H54 (cell line): Measurements from ENCODE around the gene PGBD5.

Source experiments
- DNase-seq: peaks from one replicate; pipeline ENCODE4 v3.0.0; 2011; ENCODE audit warnings: low spot score, mixed read lengths; ENCODE audit not compliant: insufficient read length
- FAIRE-seq: peaks from 3 replicates; lab custom pipeline; 2011; peaks lifted over from hg19 to GRCh38; lab: Jason Lieb, UNC
- POLR2A ChIP-seq: IDR thresholded peaks from 2 replicates; pipeline ENCODE4 v1.6.1; 2011; ENCODE audit warnings: low read depth, mild to moderate bottlenecking, low read length

PGBD5 gene

DNA sequence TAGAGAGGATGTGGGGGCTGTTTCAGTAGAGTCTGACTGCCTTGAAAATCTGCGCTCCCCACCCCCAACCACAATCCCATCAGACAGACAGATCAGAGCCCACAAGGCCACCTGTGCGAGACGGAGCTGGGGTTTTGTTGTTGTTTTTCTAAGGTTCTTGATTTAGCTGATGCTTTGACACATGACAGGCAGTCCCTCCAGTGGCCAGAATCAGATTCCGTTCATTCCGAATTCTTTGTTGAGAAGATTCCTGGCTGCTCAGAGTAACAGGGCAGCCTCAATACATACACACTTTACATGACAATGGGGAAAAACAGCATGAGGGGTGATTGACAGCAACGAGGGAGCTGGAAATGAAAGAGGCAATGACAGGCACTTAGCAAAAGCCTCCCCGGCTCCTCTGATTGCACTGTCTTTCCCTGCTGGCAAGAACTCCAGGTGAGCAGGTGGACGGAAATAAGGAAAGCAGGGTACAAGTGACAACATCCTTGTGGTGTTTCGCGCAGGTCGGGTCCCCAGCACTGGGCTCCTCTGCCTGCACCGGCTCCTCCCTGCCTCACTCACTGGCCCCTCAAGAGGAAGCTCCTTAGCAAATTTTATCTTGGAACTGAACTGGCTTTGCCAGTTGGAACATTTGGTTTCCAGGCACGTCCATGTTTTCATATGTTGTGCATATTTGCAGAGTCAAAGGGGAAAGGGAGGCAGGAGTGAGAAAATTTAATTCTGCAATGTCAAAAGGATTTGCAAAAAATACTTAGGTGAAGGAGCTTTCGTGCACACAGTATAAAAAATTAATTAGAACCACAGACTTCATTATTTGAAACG, 148.7 kb downstream of the PGBD5 start:
- FAIRE-seq = no peak
- DNase-seq = no peak
- no peak for TF ChIP-seq POLR2A

DNA sequence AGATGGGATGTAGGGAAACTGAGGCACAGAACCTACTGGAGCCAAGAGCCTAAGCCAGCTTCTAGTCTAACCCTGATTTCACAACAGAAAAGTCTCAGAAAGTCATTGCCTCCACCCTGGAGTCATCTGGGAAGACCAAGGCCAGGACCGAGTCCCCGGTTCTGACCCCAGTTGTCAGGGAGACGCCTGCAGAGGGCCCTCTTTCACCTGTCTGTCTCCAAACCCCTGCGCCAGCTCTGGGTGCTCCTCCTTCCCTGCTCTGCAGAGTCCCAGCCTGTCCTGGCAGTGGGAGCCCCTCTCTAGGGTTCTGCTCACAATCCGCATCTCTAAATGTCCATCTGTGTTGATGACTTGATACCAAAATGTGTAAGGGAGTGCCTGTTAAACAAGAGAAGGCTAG, 149.7 kb downstream of the PGBD5 start:
- DNase-seq (no peak), FAIRE-seq (no peak)
- no peak for TF ChIP-seq POLR2A

DNA sequence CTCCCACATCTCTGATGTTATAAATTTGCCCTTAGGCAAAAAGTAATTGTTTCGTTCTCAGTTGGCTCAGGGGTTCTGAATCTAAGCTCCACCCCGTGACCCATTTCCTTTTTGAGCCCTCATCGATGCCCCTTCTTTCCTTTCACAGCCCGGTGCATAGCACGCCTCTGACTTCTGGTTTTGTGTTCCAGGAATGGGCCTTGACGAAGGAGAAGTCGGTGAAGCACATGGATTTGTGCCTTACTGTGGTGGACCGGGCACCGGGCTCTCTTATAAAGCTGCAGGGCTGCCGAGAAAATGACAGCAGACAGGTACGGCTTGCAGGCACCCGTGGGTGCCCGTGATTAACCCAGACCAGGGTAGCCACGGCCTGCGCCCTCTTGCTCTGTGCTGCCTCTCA, 151.9 kb downstream of the PGBD5 start:
- FAIRE-seq = no peak
- no peak for DNase-seq
- no peak for TF ChIP-seq POLR2A

DNA sequence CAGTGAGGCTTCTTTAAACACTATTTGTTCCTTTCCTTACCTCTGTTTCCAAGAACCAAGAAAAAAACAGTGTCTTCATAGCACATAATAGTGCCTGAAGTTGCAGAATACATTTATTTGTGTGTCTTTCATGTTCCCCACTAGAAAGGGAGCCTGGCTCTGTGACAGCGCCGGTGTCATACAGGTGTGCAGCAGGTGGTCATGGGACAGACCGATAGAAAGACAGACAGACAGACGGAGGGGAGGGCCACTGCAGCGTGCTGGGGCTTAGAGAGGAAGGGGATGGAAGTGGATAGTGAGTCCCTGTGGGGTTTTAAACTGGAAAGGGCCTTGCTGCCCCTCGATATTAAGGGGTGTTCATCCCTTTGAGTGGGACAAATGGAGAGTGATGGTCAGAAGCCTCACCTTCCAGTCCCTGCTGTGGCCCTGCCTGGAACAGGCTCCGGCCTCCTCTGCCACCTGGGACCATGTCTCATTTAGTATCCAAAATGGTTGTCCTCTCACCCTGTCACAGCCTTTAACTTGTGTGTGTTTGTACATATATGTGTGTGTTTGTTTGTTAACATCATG, 152.9 kb downstream of the PGBD5 start:
- TF ChIP-seq POLR2A = no peak
- no peak for DNase-seq
- no peak for FAIRE-seq

DNA sequence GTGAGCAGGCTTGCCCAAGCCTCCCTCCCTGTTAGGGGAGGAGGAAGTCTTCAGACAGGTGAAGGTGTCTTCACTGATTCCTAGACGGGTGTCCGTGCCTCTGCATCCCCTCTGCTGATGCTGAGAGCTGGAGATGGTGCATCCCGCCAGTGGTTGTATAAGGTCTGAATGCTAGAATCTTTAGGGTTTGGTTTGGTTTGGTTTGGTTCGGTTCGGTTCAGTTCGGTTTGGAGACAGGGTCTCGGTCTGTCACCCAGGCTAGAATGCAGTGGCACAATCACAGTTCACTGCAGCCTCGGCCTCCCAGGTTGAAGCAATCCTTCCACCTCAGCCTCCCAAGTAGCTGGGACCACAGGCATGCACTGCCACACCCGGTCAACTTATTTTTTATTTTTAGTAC, 153.6 kb downstream of the PGBD5 start:
- DNase-seq (no peak), FAIRE-seq (no peak)
- TF ChIP-seq POLR2A = no peak

DNA sequence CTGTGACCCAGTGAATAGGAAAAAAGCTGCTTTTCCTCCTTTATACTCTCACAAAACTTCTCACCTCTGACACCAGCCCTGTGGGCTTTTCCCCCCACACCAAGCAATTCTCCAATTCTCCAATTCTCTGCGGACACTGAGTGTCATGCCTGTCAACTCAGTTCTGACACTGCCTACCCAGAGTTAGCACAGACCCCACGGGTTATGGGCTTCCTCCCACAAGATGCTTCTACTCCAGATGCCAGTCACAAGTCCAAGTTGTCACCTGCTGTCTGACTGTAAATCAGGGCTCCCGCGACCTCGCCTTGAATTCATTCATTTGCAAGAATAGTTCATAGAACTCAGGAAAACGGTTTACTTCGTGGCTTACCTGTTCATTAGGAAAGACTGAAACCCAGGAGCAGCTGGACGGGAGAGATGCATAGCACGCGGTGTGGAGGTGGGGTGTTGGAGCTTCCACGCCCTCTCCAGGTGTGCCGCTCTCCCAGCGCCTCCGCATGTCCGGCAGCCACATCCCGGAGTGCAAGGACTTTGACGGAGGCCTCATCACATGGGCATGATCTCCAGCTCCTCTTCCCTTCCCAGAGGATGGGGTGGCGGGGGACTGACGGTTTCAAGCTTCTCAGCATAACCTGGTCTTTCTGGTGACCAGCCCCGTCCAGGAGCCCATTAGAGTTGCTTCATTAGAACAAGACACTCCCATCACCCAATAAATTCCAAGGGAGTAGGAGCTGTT, 154.7 kb downstream of the PGBD5 start:
- FAIRE-seq (no peak), DNase-seq (no peak)
- TF ChIP-seq POLR2A = no peak

DNA sequence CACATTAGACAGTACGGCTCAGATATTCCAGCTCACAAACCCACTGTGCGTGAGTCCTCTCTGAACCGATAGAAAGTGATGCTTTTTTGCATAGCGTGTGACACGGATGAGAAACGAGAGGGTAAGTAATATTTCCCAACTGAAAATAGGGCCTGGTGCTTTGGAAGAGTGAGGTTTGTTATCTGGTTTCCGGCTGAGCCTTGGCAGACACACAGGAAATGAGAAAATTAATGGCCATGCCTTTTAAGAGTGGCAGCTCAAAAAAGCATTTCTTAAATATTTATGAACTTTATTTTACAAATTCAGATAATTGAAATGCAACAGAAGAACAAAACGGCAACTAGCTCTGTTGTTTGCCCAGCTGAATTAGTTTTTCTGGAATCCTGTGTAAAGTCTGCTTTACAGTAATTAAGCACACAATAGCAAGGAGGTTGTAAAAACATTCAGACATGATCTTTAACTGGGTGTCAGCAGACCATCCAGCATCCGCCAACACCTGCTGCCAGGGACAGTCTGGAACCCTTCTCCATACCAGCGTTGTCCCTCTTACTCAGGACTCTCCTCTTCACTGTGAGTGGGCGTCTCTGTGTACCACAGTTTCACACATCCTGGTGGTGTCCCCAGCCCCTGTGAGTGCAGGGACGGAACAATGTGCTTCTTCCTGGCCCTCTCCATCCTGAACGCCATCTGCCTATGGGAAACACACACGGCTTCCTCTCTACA, 155.4 kb downstream of the PGBD5 start:
- TF ChIP-seq POLR2A = no peak
- FAIRE-seq = no peak
- DNase-seq = no peak

DNA sequence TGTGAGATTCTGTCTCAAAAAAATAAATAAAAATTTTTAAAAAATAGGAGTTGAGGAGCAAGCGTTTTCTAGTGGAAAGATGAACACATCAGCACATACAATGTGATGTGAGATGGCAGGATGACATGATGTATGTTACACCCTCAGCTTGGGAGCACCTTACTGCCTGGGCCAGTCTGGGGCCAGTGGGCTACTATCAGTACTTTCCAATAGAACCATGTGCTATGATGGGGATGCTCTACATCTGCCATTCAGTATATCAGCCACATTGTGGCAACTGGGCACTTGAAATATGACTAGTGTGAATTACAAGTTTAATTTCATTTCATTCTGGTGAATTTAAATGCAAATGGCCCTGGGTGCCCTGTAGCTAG, 156.0 kb downstream of the PGBD5 start:
- FAIRE-seq (no peak), DNase-seq (no peak)
- TF ChIP-seq POLR2A = no peak

DNA sequence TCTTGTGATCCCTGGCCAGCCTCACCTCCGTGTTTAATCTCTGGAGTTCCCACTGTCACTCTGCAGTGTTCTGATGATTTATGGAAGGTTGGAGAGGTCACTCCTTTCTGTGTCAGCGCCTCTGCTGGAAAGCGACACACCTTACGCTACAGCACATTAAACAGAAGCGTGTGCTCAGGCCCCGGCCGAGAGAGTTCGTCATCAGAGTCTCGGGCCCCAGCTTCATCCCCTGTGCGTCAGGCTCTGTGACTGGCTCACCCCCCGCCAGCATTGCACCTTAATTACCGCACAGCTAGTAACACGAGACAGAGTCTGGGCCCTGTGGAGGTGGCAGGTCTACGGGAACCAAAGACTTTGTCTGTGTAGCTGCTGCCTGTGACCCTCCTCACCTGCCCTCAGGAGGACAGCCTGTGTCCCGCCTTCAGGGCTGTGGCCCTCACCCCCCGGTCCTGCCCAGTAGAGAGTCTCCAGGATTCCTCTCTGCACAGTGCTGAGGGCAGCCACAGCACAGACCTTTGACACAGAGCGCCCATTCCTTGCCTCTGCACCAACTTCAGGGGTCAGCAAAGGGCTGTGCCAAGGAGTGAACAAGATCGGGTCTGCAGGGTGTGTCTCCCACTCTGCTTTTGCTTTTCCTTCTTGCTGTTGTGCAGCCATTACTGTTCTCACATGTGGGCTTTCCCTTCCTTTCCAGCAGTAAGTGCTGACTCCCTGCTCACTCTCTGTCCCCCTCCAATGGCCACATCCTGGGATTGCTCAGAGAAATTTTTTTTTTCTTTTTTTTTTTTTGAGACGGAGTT, 157.6 kb downstream of the PGBD5 start:
- FAIRE-seq (no peak), DNase-seq (peak; percentile 71)

DNA sequence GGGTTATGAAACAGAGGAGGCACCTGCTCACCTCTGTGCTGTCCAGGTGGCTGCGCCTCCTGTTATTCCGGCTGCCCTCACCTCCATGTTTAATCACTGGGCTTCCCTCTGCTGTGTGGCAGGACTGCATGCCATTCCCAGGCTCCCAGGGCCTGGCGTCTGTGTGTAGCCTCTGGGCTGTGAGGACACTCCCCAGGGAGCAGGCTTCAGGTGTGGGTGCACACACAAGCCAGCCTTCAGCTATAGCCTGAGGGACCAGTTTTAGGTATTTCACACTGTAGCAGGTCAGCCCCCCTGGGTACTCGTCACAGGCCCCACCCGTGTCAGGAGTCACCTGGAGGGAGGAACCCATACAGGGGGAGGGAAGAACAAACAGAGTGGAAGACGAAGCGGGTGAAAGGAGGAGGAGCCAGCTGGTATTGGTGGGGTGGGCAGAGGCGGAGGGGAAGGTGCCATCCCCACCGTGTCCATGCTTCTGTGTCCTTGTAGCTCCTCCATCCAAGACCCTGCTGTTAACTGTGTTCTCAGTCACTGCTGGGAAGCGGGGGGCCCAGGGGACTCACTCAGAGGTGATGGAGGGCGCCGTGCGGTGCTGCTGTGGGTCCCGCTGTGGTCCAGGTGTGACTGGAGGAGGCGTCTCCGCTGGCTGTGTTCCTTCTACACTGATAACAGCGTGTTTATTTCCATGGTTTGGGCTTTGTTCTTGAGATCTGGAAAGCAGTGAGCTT, 158.6 kb downstream of the PGBD5 start:
- DNase-seq = no peak
- TF ChIP-seq POLR2A = no peak
- no peak for FAIRE-seq

More for the DNA sequence above, 157.6 kb downstream of the PGBD5 start:
- no peak for TF ChIP-seq POLR2A

DNA sequence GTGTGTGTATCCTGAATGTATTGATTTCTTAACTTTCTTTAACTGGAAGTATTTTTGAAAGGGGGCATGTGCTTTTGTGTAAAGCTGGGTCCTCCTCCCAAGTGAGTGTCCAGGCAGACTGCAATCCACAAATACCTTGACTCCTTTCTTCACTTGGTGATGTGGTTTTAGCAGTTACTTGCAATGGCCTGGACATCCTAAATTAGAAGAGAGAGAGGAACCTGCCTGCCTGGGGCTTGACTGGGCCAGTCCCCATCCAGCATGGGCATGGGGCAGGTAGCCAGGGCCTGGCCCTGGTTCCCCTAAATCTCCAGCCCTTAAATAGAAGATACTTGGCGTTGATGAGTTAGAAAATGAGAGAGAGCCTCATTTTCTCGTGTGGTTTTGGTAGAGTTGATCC, 159.7 kb downstream of the PGBD5 start:
- DNase-seq (no peak), FAIRE-seq (no peak)
- TF ChIP-seq POLR2A = no peak

DNA sequence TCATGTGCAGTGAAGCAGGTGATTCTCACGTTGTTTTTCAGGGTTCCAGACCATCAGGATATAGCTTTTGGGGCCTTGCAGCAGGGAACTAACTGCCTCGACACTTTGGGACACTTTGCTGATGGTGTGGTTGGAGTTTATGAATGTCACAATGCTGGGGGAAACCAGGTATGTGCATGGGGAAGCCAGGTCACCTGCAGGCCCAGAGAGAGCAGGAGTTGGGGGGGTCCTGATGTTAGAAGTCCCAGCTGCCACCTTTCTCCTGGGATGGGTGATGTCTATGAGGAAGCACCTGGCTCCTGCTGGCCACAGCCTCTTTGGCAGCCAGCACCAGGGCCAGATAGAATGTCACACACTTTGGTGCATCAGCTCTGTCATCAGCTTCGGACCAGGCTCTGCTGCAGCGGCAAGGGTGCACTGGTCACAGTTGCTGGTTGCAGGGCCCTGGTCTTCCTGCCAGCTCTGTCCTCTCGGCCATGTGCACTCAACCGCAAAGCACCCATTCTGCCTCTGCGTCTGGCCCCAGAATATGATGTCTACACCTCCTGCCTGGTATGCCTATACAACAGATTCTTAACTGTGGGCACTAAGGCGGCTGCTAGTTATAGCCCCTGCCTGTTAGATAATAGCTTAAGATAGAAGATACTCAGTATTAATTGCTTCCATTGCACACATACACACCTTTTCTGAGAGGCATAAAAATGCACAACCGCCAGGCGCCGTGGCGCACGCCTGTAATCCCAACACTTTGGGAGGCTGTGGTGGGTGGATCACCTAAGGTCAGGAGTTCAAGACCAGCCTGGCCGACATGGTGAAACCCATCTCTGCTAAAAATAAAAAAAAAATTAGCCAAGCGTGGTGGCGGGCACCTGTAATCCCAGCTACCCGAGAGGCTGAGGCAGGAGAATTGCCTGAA, 160.7 kb downstream of the PGBD5 start:
- DNase-seq (no peak), FAIRE-seq (no peak)
- TF ChIP-seq POLR2A = no peak
